ENCODE measurements around the gene AGAP1. TPM values are rescaled to one million over a fixed set of nuclear protein-coding genes. Genes with fewer than 3 reads are reported as not detected.

The AGAP1 gene
- total RNA-seq, 1 donor from 2014 or later, result 43.9 TPM

GRCh38 chr2:235749121-235749770, 255.4 kb downstream of the AGAP1 start:
- Mint-ChIP-seq H3K27ac (ENCODE audit: unreplicated experiment) (no peak overlapping the region), H3K9me3 (ENCODE audit: unreplicated experiment) (no peaks in the 10 kb centered on the region), H3K27me3 (ENCODE audit: unreplicated experiment) (peaks cover 5% of the 10 kb centered on the region), H3K36me3 (ENCODE audit: low read depth, unreplicated experiment) (peaks cover 6% of the 10 kb centered on the region), H3K4me3 (ENCODE audit: unreplicated experiment) (no peak overlapping the region), H3K4me1 (ENCODE audit: unreplicated experiment) (no peaks in the 10 kb centered on the region)
- no peak for TF ChIP-seq CTCF (IDR thresholded peaks at IDR 0.05; ENCODE audit: unreplicated experiment)
- no peak for DNase-seq (ENCODE audit: low spot score)

- peaks cover 6% of the 10 kb centered on the region for H3K36me3 Mint-ChIP-seq (ENCODE audit: low read depth, unreplicated experiment)
- H3K27ac Mint-ChIP-seq (ENCODE audit: unreplicated experiment), result no peak overlapping the region
- TF ChIP-seq CTCF (IDR thresholded peaks at IDR 0.05; ENCODE audit: unreplicated experiment), result no peak
- DNase-seq (ENCODE audit: low spot score), result no peak
- H3K9me3 Mint-ChIP-seq (ENCODE audit: unreplicated experiment), result no peaks in the 10 kb centered on the region
- H3K4me3 Mint-ChIP-seq (ENCODE audit: unreplicated experiment), result no peak overlapping the region
- peaks cover 5% of the 10 kb centered on the region for H3K27me3 Mint-ChIP-seq (ENCODE audit: unreplicated experiment)
- no peaks in the 10 kb centered on the region for H3K4me1 Mint-ChIP-seq (ENCODE audit: unreplicated experiment)
Measured at GRCh38 chr2:235749771-235750160, 255.9 kb downstream of the AGAP1 start.

DNA sequence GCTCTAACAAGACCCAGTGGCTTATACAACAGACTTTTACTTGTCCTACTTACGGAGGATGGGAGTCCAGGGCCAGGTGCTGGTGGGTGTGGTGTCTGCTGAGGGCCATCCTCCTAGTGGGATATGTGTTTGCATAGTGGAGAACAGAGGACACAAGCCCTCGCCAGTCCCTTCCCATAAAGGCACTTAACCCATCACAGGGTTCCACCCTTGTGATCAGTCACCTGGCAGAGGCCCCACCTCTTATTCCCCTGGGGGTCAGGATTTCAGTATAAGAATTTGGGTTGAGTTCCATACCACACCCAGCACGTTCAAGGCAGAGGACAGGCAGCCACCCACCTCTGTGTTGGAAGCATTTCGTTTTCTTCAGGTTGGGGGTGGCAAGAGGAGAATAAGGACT, 259.0 kb downstream of the AGAP1 start:
- no peak overlapping the region for H3K27ac Mint-ChIP-seq (ENCODE audit: unreplicated experiment)
- H3K36me3 Mint-ChIP-seq (ENCODE audit: low read depth, unreplicated experiment), result peaks cover 7% of the 10 kb centered on the region
- H3K9me3 Mint-ChIP-seq (ENCODE audit: unreplicated experiment), result no peaks in the 10 kb centered on the region
- H3K4me3 Mint-ChIP-seq (ENCODE audit: unreplicated experiment), result no peak overlapping the region
- no peak for TF ChIP-seq CTCF (IDR thresholded peaks at IDR 0.05; ENCODE audit: unreplicated experiment)
- H3K27me3 Mint-ChIP-seq (ENCODE audit: unreplicated experiment), result peaks cover 2% of the 10 kb centered on the region
- DNase-seq (ENCODE audit: low spot score), result no peak
- no peaks in the 10 kb centered on the region for H3K4me1 Mint-ChIP-seq (ENCODE audit: unreplicated experiment)

GRCh38 chr2:235754357-235755207, 260.7 kb downstream of the AGAP1 start:
- Mint-ChIP-seq H3K4me1 (ENCODE audit: unreplicated experiment) (no peaks in the 10 kb centered on the region), H3K36me3 (ENCODE audit: low read depth, unreplicated experiment) (peaks cover 10% of the 10 kb centered on the region), H3K9me3 (ENCODE audit: unreplicated experiment) (no peaks in the 10 kb centered on the region), H3K27me3 (ENCODE audit: unreplicated experiment) (no peaks in the 10 kb centered on the region), H3K27ac (ENCODE audit: unreplicated experiment) (no peak overlapping the region), H3K4me3 (ENCODE audit: unreplicated experiment) (no peak overlapping the region)
- TF ChIP-seq CTCF (IDR thresholded peaks at IDR 0.05; ENCODE audit: unreplicated experiment), result no peak
- no peak for DNase-seq (ENCODE audit: low spot score)

DNA sequence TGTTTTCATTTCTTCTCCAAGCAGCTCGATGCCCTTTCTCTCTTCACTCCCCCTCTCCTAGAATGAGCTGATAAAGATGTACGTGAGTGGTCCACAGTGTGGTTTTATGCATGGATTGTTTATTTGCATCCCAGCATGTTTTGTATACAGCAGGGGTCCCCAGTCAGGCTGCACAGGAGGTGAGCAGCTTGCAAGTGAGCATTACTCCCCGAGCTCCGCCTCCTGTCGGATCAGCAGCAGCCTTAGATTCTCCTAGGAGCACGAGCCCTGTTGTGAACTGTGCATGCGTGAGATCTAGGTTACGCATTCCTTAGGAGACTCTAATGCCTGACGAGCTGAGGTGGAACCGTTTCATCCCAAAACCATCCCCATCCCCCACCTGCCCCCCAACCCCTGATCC, 262.6 kb downstream of the AGAP1 start:
- no peak for TF ChIP-seq CTCF (IDR thresholded peaks at IDR 0.05; ENCODE audit: unreplicated experiment)
- H3K36me3 Mint-ChIP-seq (ENCODE audit: low read depth, unreplicated experiment), result peaks cover 8% of the 10 kb centered on the region
- H3K9me3 Mint-ChIP-seq (ENCODE audit: unreplicated experiment), result no peaks in the 10 kb centered on the region
- H3K4me1 Mint-ChIP-seq (ENCODE audit: unreplicated experiment), result no peaks in the 10 kb centered on the region
- no peak for DNase-seq (ENCODE audit: low spot score)
- H3K4me3 Mint-ChIP-seq (ENCODE audit: unreplicated experiment), result no peak overlapping the region
- H3K27ac Mint-ChIP-seq (ENCODE audit: unreplicated experiment), result no peak overlapping the region
- H3K27me3 Mint-ChIP-seq (ENCODE audit: unreplicated experiment), result no peaks in the 10 kb centered on the region
